NB4 (cell line): Measurements from ENCODE around the gene ACSF2.
"Not testable (repeated sequence)": the region's sequence is repeated elsewhere in the genome, so short reads cannot be mapped to it uniquely, and the experiment has no call there.

ENCODE experiments used
- MAX ChIP-seq: IDR thresholded peaks from 2 replicates; pipeline ENCODE4 v1.6.1; 2011; ENCODE audit warnings: low read depth, low read length
- POLR2A ChIP-seq: IDR thresholded peaks from 2 replicates; pipeline ENCODE4 v1.6.1; 2011; ENCODE audit warnings: mild to moderate bottlenecking; ENCODE audit not compliant: insufficient read length; ENCODE audit errors: extremely low read depth

GRCh38 chr17:50428126-50428525 lies 2.1 kb downstream of the ACSF2 start:
- not testable (repeated sequence) for TF ChIP-seq POLR2A, MAX
